Aorta (tissue), 5 donors: ENCODE measurements around the gene KCTD17. TPM values are rescaled to one million over a fixed set of nuclear protein-coding genes. Genes with fewer than 3 reads are reported as not detected.

ENCODE experiments used
- ATAC-seq: fragments of 200-7000 bp; cut with Tn5 transposase; one replicate; pipeline ENCODE4 v1.9.1; 2022; ENCODE audit warnings: moderate library complexity; ENCODE audit not compliant: low FRiP score
- DNase-seq, 2 donors: peaks; one replicate each; pipeline ENCODE4 v3.0.0-alpha.2; 2020
- H3K27ac ChIP-seq, 2 donors: one replicate each; pipeline ENCODE4 v1.5.1; 2013; ENCODE audit warnings: low read length in 2 of 2, mild to moderate bottlenecking in 2 of 2, moderate library complexity in 2 of 2, control low read depth in 1 of 2, inconsistent platforms in 1 of 2, low read depth in 1 of 2
- H3K27me3 ChIP-seq, 2 donors: one replicate each; pipeline ENCODE4 v1.6.1; 2013; ENCODE audit warnings: control low read depth in 1 of 2, low read length in 1 of 2, mild to moderate bottlenecking in 1 of 2, moderate library complexity in 1 of 2; ENCODE audit not compliant: insufficient read depth in 2 of 2, control insufficient read depth in 1 of 2
- H3K36me3 ChIP-seq, 2 donors: one replicate each; pipeline ENCODE4 v1.6.1; 2013; ENCODE audit warnings: control low read depth in 1 of 2, low read length in 1 of 2, mild to moderate bottlenecking in 1 of 2; ENCODE audit not compliant: insufficient read depth in 2 of 2, control insufficient read depth in 1 of 2
- H3K4me1 ChIP-seq, 2 donors: one replicate each; pipeline ENCODE4 v1.6.1; 2013; ENCODE audit warnings: low read length in 2 of 2, control low read depth in 1 of 2, mild to moderate bottlenecking in 1 of 2, moderate library complexity in 1 of 2; ENCODE audit not compliant: insufficient read depth in 2 of 2, control insufficient read depth in 1 of 2
- H3K4me3 ChIP-seq, 2 donors: one replicate each; pipeline ENCODE4 v1.5.1; 2013; ENCODE audit warnings: low read length in 2 of 2, control low read depth in 1 of 2, mild to moderate bottlenecking in 1 of 2
- H3K9me3 ChIP-seq: one replicate; pipeline ENCODE4 v1.6.1; 2013; ENCODE audit warnings: mild to moderate bottlenecking, low read length; ENCODE audit not compliant: control insufficient read depth
- WGBS, 2 donors: extraction: QIAGEN DNeasy Blood & Tissue Kit; methylation state at CpG; one replicate each; pipeline ENCODE4 v1.1.7; 2013; 5-methylcytosine and 5-hydroxymethylcytosine counted together
- intact Hi-C, 2 donors: fragments of 100-400 bp; cut with DNase I; formaldehyde crosslinking; loops; one replicate each; pipeline versions ENCODE4 v1.14.2 to v1.15.0; 2022
- polyA plus RNA-seq, 2 donors: library from polyadenylated mRNA; stranded (reverse); fragments of 200-250 nt; gene quantifications; one replicate each; pipeline ENCODE4 v1.2.3, GENCODE V29; 2013
- total RNA-seq, 2 donors: library from RNA; stranded (reverse); fragmentation: NEBNext Ultra II Directional; extraction: Animal tissue kit (Norgen Biotek cat#: 25700); gene quantifications; one replicate each; pipeline ENCODE4 v1.2.1, GENCODE V29; 2021
- donor health status: healthy with polysubstance abuse.
- donor health status: Bipolar disorder and iron deficiency.
- donor health status: DM: no; HTN: no; CAD: no.
- donor health status: DM: no; HTN: no; CAD: no.
- donor health status: DM: yes; HTN: yes; CAD: no.

Gene KCTD17
- total and polyA plus RNA-seq, 4 donors = 15.2 to 27.5 (median 20.7) TPM

DNA sequence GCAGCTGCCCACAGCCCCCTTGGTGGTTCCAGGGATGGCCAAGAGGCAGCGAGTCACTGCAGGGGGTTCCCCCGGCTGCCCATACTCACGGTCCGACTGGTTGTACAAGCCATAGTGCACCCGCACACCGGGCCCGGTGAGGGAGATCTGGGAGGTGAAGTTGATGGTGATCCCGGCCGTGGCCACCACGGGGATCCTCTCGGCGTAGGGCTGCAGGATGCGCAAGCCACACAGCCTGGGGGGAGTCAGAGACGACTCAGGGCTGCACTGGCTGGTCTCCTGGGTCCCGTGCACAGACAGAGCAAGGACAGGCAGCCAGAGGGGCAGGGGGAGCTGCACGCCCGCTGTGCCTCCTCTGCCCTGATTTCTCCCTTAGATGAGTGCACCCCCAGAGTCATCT lies 23.5 kb downstream of the KCTD17 start:
- no peaks in the 10 kb centered on the region for H3K4me1 ChIP-seq
- intact Hi-C loops = loop anchor here in 1 of 2 donors (5.0 kb wide), 1 partner anchor 122 kb away; no protein-coding TSS in a partner anchor
- H3K9me3 ChIP-seq = peaks cover 2% of the 10 kb centered on the region
- no peak overlapping the region for H3K27ac ChIP-seq
- no peaks in the 10 kb centered on the region for H3K36me3 ChIP-seq
- no peak overlapping the region for H3K4me3 ChIP-seq
- ATAC-seq (no peak), DNase-seq (no peak)
- no peaks in the 10 kb centered on the region for H3K27me3 ChIP-seq
- WGBS, 2 donors = 66 to 68% methylated on average over 17 of the region's 17 CpGs

DNA sequence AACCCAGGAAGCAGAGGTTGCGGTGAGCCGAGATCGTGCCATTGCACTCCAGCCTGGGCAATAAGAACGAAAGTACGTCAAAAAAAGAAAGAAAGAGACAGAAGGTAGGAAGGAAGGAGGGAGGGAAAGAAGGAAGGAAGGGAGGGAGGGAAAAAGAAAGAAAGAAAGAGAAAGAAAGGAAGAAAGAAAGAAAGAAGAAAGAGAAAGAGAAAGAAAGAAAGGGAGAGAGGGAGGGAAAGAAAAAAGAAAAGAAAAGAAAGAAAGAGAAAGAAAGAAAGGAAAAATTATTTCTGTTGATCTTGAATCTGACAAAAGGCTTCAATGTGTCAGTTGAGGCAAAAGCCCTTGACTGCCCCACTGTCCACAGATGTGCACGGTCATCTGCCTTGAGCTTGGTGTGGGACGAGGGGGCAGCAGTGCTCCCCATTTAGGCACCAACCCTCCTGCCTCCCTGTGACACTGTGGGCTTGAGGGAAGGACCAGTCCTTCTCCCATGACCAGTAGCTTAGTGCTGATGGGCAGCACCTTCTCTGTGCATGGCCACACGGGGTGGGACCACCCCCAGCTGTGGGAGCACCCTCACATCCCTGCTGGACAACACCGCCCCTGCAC lies 24.4 kb downstream of the KCTD17 start:
- H3K4me1 ChIP-seq = no peaks in the 10 kb centered on the region
- DNase-seq = no peak
- intact Hi-C loops = loop anchor here in 1 of 2 donors (5.0 kb wide), 1 partner anchor 121 kb away; no protein-coding TSS in a partner anchor
- 73 to 74% methylated on average over 9 of the region's 9 CpGs for WGBS, 2 donors
- no peak overlapping the region for H3K27ac ChIP-seq
- ATAC-seq = no peak
- no peak overlapping the region for H3K4me3 ChIP-seq
- H3K27me3 ChIP-seq = no peaks in the 10 kb centered on the region
- peaks cover 2% of the 10 kb centered on the region for H3K9me3 ChIP-seq
- H3K36me3 ChIP-seq = no peaks in the 10 kb centered on the region

DNA sequence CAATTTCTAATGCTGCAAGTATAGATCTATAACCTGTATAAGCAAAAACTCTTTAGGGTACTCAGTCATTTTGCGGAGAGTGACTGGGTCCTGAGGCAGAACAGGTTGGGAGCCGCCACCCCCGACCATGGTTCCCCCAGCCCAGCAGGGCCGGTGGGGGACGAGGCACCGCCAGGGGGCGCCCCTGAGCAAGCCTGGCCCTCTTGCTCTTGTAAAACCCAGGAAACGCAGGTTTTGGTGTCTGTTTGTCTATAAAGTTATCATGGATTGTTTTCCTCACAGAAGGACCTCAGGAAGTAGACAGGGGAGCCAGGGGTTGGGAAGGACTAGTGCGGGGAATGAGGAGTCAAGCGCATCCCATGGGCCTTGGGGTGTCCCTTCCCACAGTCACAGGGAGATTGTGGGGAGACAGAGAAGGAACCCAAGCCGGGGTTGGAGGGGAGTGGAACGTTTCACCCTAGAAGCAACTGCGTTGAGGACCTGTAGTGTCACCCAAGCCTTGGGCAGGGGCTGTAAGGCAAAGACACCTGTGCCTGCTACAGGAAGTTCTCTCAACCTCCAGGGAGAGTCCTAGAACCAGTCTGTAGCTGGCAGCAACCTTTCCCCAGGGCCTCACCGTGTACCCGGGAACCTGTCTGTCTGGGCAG lies 26.4 kb downstream of the KCTD17 start:
- intact Hi-C loops = loop anchor here in 1 of 2 donors (5.0 kb wide), 1 partner anchor 119 kb away; no protein-coding TSS in a partner anchor
- H3K36me3 ChIP-seq = no peaks in the 10 kb centered on the region
- H3K4me3 ChIP-seq = no peak overlapping the region
- no peak overlapping the region for H3K27ac ChIP-seq
- H3K9me3 ChIP-seq = no peaks in the 10 kb centered on the region
- WGBS, 2 donors = 27 to 30% methylated on average over 15 of the region's 15 CpGs
- no peaks in the 10 kb centered on the region for H3K27me3 ChIP-seq
- H3K4me1 ChIP-seq = no peaks in the 10 kb centered on the region
- ATAC-seq = no peak
- DNase-seq = peak; percentile 64 to 86

DNA sequence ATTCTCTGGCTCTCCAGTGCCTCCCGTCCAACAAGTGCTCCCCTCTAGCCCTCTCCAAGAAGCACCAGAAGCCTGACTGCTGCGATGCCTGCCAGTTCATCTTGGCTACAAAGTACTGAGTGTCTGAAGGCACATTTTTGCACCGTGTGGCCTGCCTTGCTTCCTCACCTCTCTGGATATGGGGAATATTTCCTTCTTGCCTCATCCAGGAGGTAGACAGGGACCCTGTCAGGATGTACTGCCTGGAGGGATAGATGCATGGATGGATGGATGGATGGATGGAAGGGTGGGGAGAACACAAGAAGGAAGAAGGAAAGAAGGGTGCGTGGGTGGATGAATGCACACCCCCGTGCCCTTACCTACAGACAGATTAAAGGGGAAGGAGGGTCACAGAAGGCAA lies 27.6 kb downstream of the KCTD17 start:
- intact Hi-C loops = loop anchor here in 1 of 2 donors (5.0 kb wide), 1 partner anchor 118 kb away; no protein-coding TSS in a partner anchor
- no peak overlapping the region for H3K27ac ChIP-seq
- no peaks in the 10 kb centered on the region for H3K36me3 ChIP-seq
- no peak for DNase-seq
- no peaks in the 10 kb centered on the region for H3K27me3 ChIP-seq
- no peaks in the 10 kb centered on the region for H3K4me1 ChIP-seq
- ATAC-seq = no peak
- 35 to 41% methylated on average over 5 of the region's 5 CpGs for WGBS, 2 donors
- no peaks in the 10 kb centered on the region for H3K9me3 ChIP-seq
- no peak overlapping the region for H3K4me3 ChIP-seq

DNA sequence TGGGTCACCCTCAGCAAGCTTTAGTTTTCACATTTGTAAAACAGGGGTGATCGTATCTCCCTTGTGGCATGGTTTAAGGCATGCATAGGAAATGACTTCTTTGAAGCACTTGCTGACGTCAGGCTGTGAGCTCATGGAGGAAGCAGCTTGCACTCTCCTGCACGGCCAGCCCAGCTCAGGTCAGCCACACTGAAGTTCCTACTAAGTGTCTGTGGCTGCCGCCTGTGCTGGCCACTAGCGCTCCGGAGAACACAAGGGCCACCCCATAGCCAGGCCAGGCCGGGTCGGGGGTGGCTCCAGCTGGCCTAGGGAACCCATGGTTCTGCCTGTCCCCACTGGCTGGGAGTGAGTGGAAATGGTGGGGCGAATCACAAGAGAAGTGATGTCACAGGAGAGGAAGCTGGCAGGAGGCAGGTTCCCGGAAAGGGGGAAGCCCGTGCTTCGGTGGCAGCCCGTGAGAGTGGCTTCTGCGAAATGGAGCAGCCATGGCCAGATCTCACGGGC lies 28.2 kb downstream of the KCTD17 start:
- Histone ChIP-seq H3K27me3 (no peaks in the 10 kb centered on the region), H3K36me3 (no peaks in the 10 kb centered on the region), H3K9me3 (no peaks in the 10 kb centered on the region), H3K27ac (no peak overlapping the region), H3K4me1 (no peaks in the 10 kb centered on the region), H3K4me3 (no peak overlapping the region)
- intact Hi-C loops = loop anchor here in 1 of 2 donors (5.0 kb wide), 1 partner anchor 118 kb away; no protein-coding TSS in a partner anchor
- WGBS, 2 donors = 63 to 67% methylated on average over 15 of the region's 15 CpGs
- DNase-seq (peak in 1 of 2 donors; percentile 73), ATAC-seq (no peak)

DNA sequence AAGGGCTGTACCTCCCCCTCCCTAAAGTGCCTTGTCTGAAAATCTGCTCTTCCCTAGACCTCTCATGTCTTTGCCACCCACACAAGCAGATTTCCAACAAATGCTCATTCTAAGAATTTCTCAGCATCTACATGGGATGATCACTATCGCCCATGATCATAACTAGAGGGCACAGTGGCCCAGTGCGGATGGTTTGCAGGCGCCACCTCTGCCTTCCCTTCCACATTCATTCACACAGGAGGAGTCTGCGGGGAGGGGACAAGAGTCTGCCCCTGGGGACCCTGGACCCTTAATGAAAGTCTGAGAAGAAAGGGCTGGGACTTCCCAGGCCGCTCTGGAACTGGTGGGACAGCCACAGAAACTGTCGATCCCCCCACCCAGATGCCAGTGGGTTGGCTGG lies 28.9 kb downstream of the KCTD17 start:
- H3K36me3 ChIP-seq = no peaks in the 10 kb centered on the region
- no peak overlapping the region for H3K4me3 ChIP-seq
- no peaks in the 10 kb centered on the region for H3K27me3 ChIP-seq
- ATAC-seq = no peak
- no peak overlapping the region for H3K27ac ChIP-seq
- intact Hi-C loops = no loop called here
- no peak for DNase-seq
- H3K4me1 ChIP-seq = no peaks in the 10 kb centered on the region
- H3K9me3 ChIP-seq = peaks cover 2% of the 10 kb centered on the region
- 92 to 96% methylated on average over 6 of the region's 6 CpGs for WGBS, 2 donors

DNA sequence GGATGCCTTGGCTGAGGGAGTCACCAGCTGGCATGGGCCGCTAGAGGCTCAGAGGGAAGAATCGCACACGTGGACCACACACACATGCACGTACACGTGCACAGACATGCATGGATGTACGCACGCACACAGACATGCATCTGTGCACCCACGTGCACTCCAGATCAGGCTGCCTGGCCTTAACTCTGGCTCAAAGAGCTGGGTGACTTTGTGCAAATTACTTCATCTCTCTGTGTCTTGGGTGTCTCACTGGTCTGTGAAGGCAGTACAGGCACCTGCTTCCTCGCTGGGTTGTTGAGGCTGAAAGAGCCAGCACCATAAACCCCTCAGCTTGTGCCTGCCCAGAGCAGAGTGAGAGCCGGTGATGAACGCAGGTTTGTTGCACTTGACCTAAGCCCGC lies 29.3 kb downstream of the KCTD17 start:
- Histone ChIP-seq H3K4me3 (no peak overlapping the region), H3K36me3 (no peaks in the 10 kb centered on the region), H3K4me1 (no peaks in the 10 kb centered on the region), H3K27ac (no peak overlapping the region), H3K9me3 (peaks cover 2% of the 10 kb centered on the region), H3K27me3 (no peaks in the 10 kb centered on the region)
- WGBS, 2 donors = 88 to 89% methylated on average over 12 of the region's 12 CpGs
- no peak for ATAC-seq
- intact Hi-C loops = no loop called here
- DNase-seq = no peak

DNA sequence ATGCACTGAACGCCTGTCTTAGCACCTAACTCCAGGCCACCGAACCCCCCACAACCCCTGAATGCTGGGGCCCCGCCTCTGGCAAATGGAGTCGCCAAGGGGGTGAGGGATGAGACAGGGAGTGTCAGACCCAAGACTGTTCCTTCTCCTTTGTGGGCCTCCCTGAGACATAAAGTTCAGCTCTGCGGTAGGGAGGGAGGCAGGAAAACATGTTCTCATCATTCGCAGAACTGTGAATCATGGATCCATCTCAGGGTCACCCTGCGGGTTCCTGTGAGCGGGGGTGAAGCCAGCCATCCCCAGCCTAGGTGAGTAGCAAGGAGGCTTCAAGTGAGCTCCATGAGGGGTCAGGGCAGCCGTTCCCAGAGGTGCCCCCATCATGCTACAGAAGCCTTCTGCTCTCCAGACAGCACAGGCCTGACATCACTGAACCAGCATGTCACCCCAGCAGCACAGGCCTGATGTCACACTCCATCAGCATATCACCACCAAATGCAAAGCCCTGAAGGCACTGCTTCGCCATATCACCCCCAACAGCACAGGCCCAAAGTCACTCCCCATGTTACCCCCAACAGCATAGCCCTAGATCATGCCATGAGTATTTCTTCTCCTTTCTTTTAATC lies 30.8 kb downstream of the KCTD17 start:
- no peak overlapping the region for H3K27ac ChIP-seq
- H3K4me3 ChIP-seq = no peak overlapping the region
- no peak for ATAC-seq
- WGBS, 2 donors = 78 to 81% methylated on average over 10 of the region's 10 CpGs
- H3K4me1 ChIP-seq = no peaks in the 10 kb centered on the region
- intact Hi-C loops = no loop called here
- no peak for DNase-seq
- no peaks in the 10 kb centered on the region for H3K27me3 ChIP-seq
- H3K9me3 ChIP-seq = peaks cover 2% of the 10 kb centered on the region
- H3K36me3 ChIP-seq = no peaks in the 10 kb centered on the region
